Measurements from ENCODE around the gene EEF2KMT. TPM values are rescaled to one million over a fixed set of nuclear protein-coding genes. Genes with fewer than 3 reads are reported as not detected.
"Not testable (repeated sequence)": the region's sequence is repeated elsewhere in the genome, so short reads cannot be mapped to it uniquely, and the experiment has no call there.

EEF2KMT gene
- total and polyA plus RNA-seq, 2 of the 13 experiments (the other 11 are each of a cell fraction or from before 2014, with no cell fraction given) = 10.7 to 26.9 TPM

- H3K27ac ChIP-seq (ENCODE audit: extremely low read length, insufficient read depth, low read length); intact Hi-C loops (cut with micrococcal nuclease; ENCODE audit: unreplicated experiment); H3K27me3 ChIP-seq (ENCODE audit: control insufficient read depth in 1 of 2, insufficient read depth in 2 of 2, low read length in 2 of 2); in situ Hi-C loops (cut with HindIII; ENCODE audit: extremely low pct_ligation_motif_present, low pct_unique_long_range_greater_than_20kb); H3K4me2 ChIP-seq (ENCODE audit: low read depth, low read length); H3K79me2 ChIP-seq (ENCODE audit: insufficient read depth, low read length); H3K36me3 ChIP-seq (replicated peaks in 1 of 2; ENCODE audit: control insufficient read depth in 1 of 2, insufficient read depth in 2 of 2, low read length in 2 of 2); H2AFZ ChIP-seq (ENCODE audit: low read length); BruUV-seq (replicated peaks); H4K20me1 ChIP-seq (ENCODE audit: insufficient read depth, low read length); FAIRE-seq; H3K9ac ChIP-seq (ENCODE audit: insufficient read depth, low read depth, low read length); POLR2A ChIA-PET; ATAC-seq; CTCF ChIA-PET (ENCODE audit: low intra/inter-chr PET ratio, low total read pairs); DNase-seq (ENCODE audit: low spot score); H3K4me3 ChIP-seq (replicated peaks in 1 of 3; ENCODE audit: insufficient read depth in 1 of 3, low read depth in 2 of 3, low read length in 3 of 3): not testable (repeated sequence)
- TF ChIP-seq MAFK (conservative IDR thresholded peaks at IDR 0.05 in 1 of 2, IDR thresholded peaks at IDR 0.05 in 1 of 2; ENCODE audit: low read length in 2 of 2) (peak in 1 of 2 experiments; percentile 42; a peak in 3 of 4 replicates), MAFF (IDR thresholded peaks at IDR 0.05; ENCODE audit: low read depth, low read length) (peak; percentile 47), STAG1 (CRISPR knock-in tag; IDR thresholded peaks at IDR 0.05) (peak; percentile 48)
- TF ChIP-seq, protein P1, sequence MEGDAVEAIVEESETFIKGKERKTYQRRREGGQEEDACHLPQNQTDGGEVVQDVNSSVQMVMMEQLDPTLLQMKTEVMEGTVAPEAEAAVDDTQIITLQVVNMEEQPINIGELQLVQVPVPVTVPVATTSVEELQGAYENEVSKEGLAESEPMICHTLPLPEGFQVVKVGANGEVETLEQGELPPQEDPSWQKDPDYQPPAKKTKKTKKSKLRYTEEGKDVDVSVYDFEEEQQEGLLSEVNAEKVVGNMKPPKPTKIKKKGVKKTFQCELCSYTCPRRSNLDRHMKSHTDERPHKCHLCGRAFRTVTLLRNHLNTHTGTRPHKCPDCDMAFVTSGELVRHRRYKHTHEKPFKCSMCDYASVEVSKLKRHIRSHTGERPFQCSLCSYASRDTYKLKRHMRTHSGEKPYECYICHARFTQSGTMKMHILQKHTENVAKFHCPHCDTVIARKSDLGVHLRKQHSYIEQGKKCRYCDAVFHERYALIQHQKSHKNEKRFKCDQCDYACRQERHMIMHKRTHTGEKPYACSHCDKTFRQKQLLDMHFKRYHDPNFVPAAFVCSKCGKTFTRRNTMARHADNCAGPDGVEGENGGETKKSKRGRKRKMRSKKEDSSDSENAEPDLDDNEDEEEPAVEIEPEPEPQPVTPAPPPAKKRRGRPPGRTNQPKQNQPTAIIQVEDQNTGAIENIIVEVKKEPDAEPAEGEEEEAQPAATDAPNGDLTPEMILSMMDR (CRISPR knock-in tag; IDR thresholded peaks at IDR 0.05) = peak; percentile 45
- Histone ChIP-seq H3K9me3 (ENCODE audit: low read length) (peaks cover 11% of the 10 kb centered on the region; the same call in 1 of the 2 replicates), H3K4me1 (ENCODE audit: insufficient read depth, low read length) (peaks cover 45% of the 10 kb centered on the region)
- WGBS (ENCODE audit: low lambda C conversion rate) = 85% methylated on average over 13 of the region's 13 CpGs
Observed at GRCh38 chr16:5132915-5133600, 35.5 kb upstream of the EEF2KMT start.

DNA sequence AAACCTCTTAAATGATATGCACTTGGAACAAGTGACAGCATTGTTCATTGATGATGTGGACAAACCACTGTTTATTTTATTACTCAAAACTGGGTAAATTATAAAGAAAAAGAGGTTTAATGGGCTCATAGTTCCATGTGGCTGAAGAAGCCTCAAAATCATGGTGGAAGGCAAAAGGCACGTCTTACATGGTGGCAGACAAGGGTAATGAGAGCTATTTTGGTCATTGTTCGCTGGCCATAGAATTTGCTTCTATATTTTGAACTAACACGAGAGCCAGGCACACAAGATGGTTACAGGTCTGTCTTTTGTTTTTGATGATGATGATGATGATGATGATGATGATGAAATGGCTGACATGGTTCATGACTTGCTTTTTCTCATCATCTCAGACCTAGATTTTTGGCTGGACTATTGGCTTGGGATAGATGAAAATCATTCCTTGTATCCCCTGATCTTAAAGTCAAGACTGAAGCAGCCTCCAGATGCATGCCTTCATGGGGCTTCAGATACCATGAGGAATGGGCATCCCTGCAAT lies 33.9 kb upstream of the EEF2KMT start:
- H3K9ac ChIP-seq (ENCODE audit: insufficient read depth, low read depth, low read length); POLR2A ChIA-PET; H2AFZ ChIP-seq (ENCODE audit: low read length); ATAC-seq; H3K27me3 ChIP-seq (ENCODE audit: control insufficient read depth in 1 of 2, insufficient read depth in 2 of 2, low read length in 2 of 2); BruUV-seq (replicated peaks); DNase-seq (ENCODE audit: low spot score); H3K36me3 ChIP-seq (replicated peaks in 1 of 2; ENCODE audit: control insufficient read depth in 1 of 2, insufficient read depth in 2 of 2, low read length in 2 of 2); CTCF ChIA-PET (ENCODE audit: low intra/inter-chr PET ratio, low total read pairs); H4K20me1 ChIP-seq (ENCODE audit: insufficient read depth, low read length); H3K4me2 ChIP-seq (ENCODE audit: low read depth, low read length); H3K4me3 ChIP-seq (replicated peaks in 1 of 3; ENCODE audit: insufficient read depth in 1 of 3, low read depth in 2 of 3, low read length in 3 of 3); in situ Hi-C loops (cut with HindIII; ENCODE audit: extremely low pct_ligation_motif_present, low pct_unique_long_range_greater_than_20kb); FAIRE-seq; H3K27ac ChIP-seq (ENCODE audit: extremely low read length, insufficient read depth, low read length); H3K79me2 ChIP-seq (ENCODE audit: insufficient read depth, low read length); intact Hi-C loops (cut with micrococcal nuclease; ENCODE audit: unreplicated experiment); TF ChIP-seq SOX6 (IDR thresholded peaks at IDR 0.05); ATF7 (CRISPR knock-in tag; IDR thresholded peaks at IDR 0.05); CREB1 (CRISPR knock-in tag; IDR thresholded peaks at IDR 0.05): not testable (repeated sequence)
- TF ChIP-seq SOX6 (CRISPR knock-in tag; IDR thresholded peaks at IDR 0.05) (0 out of 2 replicates have a peak, but pooled peaks have one; percentile 11), ATF7 (IDR thresholded peaks at IDR 0.05) (peak; percentile 54), CREB1 (IDR thresholded peaks at IDR 0.05) (peak; percentile 85), ZFP36 (IDR thresholded peaks at IDR 0.05; ENCODE audit: borderline replicate concordance, low read depth, low read length, partially characterized antibody) (peak; percentile 38), ZNF430 (CRISPR knock-in tag; IDR thresholded peaks at IDR 0.05) (peak; percentile 100)
- Histone ChIP-seq H3K9me3 (ENCODE audit: low read length) (peaks cover 11% of the 10 kb centered on the region; the same call in 1 of the 2 replicates), H3K4me1 (ENCODE audit: insufficient read depth, low read length) (peaks cover 36% of the 10 kb centered on the region)
- 46% methylated on average over 3 of the region's 3 CpGs for WGBS (ENCODE audit: low lambda C conversion rate)
